GM12873 (cell line): ENCODE data around the gene GNG2.

ENCODE experiments used
- TF ChIP-seq, protein P1 (sequence below): IDR thresholded peaks from 2 replicates; pipeline ENCODE4 v1.5.1; 2012; ENCODE audit warnings: low read depth, mild to moderate bottlenecking, moderate library complexity, low read length, control low read depth; ENCODE audit not compliant: insufficient read depth; ENCODE audit errors: missing control alignments

The GNG2 gene

DNA sequence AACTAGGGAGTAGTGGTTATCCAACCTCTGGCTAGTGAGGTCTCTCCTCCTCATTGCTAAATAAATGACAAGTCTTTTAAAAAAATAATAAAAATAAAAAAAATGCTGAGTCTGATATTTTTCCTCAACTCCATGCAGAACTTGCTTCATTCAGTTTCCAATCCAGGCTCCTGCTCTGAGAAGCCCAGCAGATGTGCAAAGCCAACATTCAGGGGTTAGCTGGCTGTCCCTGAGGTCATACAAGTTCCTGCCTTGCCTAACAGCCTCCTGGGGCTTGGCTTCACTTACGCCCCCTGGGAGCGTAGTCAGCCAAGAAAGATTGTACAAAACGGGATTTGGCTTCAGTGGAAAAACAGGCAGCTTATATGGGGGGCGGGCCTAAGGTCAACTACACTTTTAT is 152.2 kb downstream of the GNG2 start:
- TF ChIP-seq, protein P1, sequence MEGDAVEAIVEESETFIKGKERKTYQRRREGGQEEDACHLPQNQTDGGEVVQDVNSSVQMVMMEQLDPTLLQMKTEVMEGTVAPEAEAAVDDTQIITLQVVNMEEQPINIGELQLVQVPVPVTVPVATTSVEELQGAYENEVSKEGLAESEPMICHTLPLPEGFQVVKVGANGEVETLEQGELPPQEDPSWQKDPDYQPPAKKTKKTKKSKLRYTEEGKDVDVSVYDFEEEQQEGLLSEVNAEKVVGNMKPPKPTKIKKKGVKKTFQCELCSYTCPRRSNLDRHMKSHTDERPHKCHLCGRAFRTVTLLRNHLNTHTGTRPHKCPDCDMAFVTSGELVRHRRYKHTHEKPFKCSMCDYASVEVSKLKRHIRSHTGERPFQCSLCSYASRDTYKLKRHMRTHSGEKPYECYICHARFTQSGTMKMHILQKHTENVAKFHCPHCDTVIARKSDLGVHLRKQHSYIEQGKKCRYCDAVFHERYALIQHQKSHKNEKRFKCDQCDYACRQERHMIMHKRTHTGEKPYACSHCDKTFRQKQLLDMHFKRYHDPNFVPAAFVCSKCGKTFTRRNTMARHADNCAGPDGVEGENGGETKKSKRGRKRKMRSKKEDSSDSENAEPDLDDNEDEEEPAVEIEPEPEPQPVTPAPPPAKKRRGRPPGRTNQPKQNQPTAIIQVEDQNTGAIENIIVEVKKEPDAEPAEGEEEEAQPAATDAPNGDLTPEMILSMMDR: no peak

- TF ChIP-seq, protein P1: peak; percentile 49
Observed at GRCh38 chr14:52013984-52014600, 153.7 kb downstream of the GNG2 start.

DNA sequence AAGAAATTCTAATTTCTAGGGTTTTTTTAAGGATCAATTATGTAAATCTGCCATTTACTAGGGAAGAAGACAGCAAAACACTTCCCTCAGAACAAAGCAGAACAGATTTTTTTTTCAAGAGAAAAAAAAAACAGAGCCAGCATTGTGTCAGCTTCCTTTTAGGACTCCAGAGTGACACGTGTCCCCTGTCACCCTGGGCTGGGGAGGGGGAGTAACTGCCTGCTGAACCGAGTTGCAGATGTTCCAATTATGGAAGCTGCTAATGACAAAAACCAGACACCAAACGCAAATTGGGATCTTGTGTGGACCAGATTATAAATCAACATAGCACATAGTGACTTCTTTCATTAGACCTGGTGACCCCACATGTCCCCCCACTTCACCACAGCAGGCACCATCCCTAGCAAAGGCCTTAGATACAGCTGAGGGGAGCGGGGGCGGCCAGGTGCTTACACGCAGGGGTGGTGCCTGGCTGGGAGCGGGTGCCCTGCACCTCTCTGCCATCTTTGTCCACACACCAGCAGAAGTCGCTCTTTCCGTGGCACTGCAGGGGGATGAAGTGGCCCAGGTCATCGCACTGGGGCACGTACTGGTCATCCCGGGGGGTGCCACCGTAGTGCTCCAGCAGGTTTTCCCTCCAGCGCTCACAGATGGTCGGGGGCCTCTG is 154.3 kb downstream of the GNG2 start:
- TF ChIP-seq, protein P1: no peak

- TF ChIP-seq, protein P1: peak; percentile 23
Observed at GRCh38 chr14:52015411-52016030, 155.1 kb downstream of the GNG2 start.

GRCh38 chr14:52018252-52018651 is 157.8 kb downstream of the GNG2 start:
- TF ChIP-seq, protein P1: no peak

DNA sequence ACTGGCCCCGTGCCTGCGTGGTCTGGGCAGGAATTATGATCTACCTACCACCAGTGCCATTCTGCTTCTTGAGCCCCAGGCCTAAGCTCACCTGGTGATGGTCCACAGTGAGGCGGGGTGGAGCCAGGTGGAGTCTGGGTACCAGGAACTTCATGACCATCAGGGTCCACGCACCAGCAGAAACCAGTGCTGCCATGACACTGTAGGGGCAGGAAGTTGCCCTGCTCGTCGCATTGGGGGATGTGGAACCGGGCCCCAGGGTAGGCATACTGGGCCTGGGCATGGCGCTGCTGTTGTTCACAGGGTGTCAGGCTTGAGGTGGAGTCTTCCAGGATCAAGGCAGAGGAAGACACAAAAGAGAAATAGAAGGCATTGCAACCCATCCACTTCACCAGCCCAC is 158.6 kb downstream of the GNG2 start:
- TF ChIP-seq, protein P1: no peak
